ENCODE results near the gene MAP3K7CL.

- TF ChIP-seq CTCF (IDR thresholded peaks at IDR 0.05; ENCODE audit: insufficient read depth, low read length) = no peak
- TF ChIP-seq GABPA (IDR thresholded peaks at IDR 0.05; ENCODE audit: low read depth) = no peak
- no peak for TF ChIP-seq POLR2AphosphoS5 (IDR thresholded peaks at IDR 0.05; ENCODE audit: low read depth)
- TF ChIP-seq SPI1 (IDR thresholded peaks at IDR 0.05; ENCODE audit: borderline replicate concordance, low read depth) = no peak
- no peak for TF ChIP-seq REST (IDR thresholded peaks at IDR 0.05; ENCODE audit: insufficient replicate concordance, low read depth)
Observed at GRCh38 chr21:29185172-29185571, 54.7 kb downstream of the MAP3K7CL start.
